H1 (cell line): Measurements from ENCODE around the gene SYT13.

Experiments used
- ATF2 ChIP-seq: IDR thresholded peaks from 2 replicates; pipeline ENCODE4 v1.6.1; 2012; ENCODE audit warnings: low read length, inconsistent platforms
- CEBPB ChIP-seq: IDR thresholded peaks from 2 replicates; pipeline ENCODE4 v1.6.1; 2012; ENCODE audit warnings: low read depth, low read length
- CHD7 ChIP-seq: fragments of 300-600 bp; sonication (generic); IDR thresholded peaks from 2 replicates; pipeline ENCODE4 v1.7.1; 2012; ENCODE audit warnings: low read length, moderate library complexity, mild to moderate bottlenecking, inconsistent platforms; ENCODE audit not compliant: insufficient replicate concordance
- CREB1 ChIP-seq: IDR thresholded peaks from 2 replicates; pipeline ENCODE4 v1.6.1; 2012; ENCODE audit warnings: inconsistent platforms
- EGR1 ChIP-seq: IDR thresholded peaks from 2 replicates; pipeline ENCODE4 v1.6.1; 2011; ENCODE audit warnings: low read depth, low read length, borderline replicate concordance
- EZH2 ChIP-seq: fragments of 200-600 bp; sonication (generic); IDR thresholded peaks from 2 replicates; pipeline ENCODE4 v1.7.1; 2012; ENCODE audit warnings: low read depth, mild to moderate bottlenecking, moderate library complexity, low read length, inconsistent platforms; ENCODE audit not compliant: severe bottlenecking
- KDM1A ChIP-seq: fragments of 200-600, 300-600 bp; sonication (generic); IDR thresholded peaks from 2 replicates; pipeline ENCODE4 v1.7.1; 2016; ENCODE audit warnings: mild to moderate bottlenecking, low read length, borderline replicate concordance
- POLR2A ChIP-seq, 2 experiments: IDR thresholded peaks; 1 replicate in 1 of 2; 2 replicates in 1 of 2; pipeline ENCODE4 v1.6.1; 2011; ENCODE audit warnings: low read depth in 2 of 2, low read length in 2 of 2, mild to moderate bottlenecking in 2 of 2; ENCODE audit errors: control extremely low read depth in 1 of 2
- RAD21 ChIP-seq, 2 experiments: IDR thresholded peaks in 1 of 2; conservative IDR thresholded peaks in 1 of 2; 2 replicates each; pipeline ENCODE4 v1.6.1; 2011; ENCODE audit warnings: low read depth in 2 of 2, low read length in 2 of 2, improper control_type of control experiment in 1 of 2, inconsistent platforms in 1 of 2, mild to moderate bottlenecking in 1 of 2, moderate library complexity in 1 of 2
- RXRA ChIP-seq: IDR thresholded peaks from 2 replicates; pipeline ENCODE4 v1.6.1; 2011; ENCODE audit warnings: low read depth, mild to moderate bottlenecking, low read length, moderate library complexity; ENCODE audit not compliant: insufficient read depth
- SUZ12 ChIP-seq: fragments of 200-600 bp; sonication (generic); IDR thresholded peaks from 2 replicates; pipeline ENCODE4 v1.6.1; 2012; ENCODE audit warnings: mild to moderate bottlenecking, inconsistent platforms, low read length, moderate library complexity, mixed read lengths
- TAF7 ChIP-seq: optimal IDR thresholded peaks from 2 replicates; pipeline ENCODE3; 2011; ENCODE audit warnings: low read depth, mild to moderate bottlenecking, inconsistent platforms, low read length, moderate library complexity, borderline replicate concordance
- TF ChIP-seq, protein P1 (sequence below), 3 experiments: IDR thresholded peaks; 1 replicate in 2 of 3; 2 replicates in 1 of 3; pipeline versions ENCODE4 v1.5.1 to v1.6.1; 2011; ENCODE audit warnings: low read length in 3 of 3, mild to moderate bottlenecking in 3 of 3, inconsistent platforms in 2 of 3, low read depth in 1 of 3, moderate library complexity in 1 of 3; ENCODE audit not compliant: insufficient read depth in 1 of 3; ENCODE audit errors: control extremely low read depth in 1 of 3

DNA sequence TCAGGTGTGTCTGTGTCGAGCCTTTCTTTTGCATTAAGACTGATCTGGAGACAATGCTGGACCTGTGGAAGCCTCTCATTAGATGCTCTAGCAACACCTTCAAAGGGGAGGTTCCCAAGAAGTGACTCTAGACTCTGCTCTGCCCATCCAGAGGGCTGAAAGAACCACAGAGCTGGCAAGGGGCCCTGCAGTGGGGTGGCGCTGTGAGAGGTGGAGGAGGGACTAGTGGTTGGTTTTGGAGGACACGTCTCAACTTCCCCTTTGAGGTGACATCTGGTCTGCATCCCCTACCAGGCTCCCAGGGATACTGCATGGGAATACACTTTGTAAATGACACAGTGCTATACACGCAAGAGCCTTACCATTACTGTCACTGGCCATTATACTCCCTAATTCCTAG, 34.2 kb upstream of the SYT13 start:
- TF ChIP-seq, protein P1, sequence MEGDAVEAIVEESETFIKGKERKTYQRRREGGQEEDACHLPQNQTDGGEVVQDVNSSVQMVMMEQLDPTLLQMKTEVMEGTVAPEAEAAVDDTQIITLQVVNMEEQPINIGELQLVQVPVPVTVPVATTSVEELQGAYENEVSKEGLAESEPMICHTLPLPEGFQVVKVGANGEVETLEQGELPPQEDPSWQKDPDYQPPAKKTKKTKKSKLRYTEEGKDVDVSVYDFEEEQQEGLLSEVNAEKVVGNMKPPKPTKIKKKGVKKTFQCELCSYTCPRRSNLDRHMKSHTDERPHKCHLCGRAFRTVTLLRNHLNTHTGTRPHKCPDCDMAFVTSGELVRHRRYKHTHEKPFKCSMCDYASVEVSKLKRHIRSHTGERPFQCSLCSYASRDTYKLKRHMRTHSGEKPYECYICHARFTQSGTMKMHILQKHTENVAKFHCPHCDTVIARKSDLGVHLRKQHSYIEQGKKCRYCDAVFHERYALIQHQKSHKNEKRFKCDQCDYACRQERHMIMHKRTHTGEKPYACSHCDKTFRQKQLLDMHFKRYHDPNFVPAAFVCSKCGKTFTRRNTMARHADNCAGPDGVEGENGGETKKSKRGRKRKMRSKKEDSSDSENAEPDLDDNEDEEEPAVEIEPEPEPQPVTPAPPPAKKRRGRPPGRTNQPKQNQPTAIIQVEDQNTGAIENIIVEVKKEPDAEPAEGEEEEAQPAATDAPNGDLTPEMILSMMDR (IDR thresholded peaks at IDR 0.05; ENCODE audit: control extremely low read depth in 1 of 3, insufficient read depth in 1 of 3, low read depth in 1 of 3, low read length in 3 of 3) = no peak
- TF ChIP-seq EZH2 (no peak), SUZ12 (no peak), EGR1 (no peak), KDM1A (no peak), RXRA (no peak), CEBPB (no peak), TAF7 (no peak), RAD21 (IDR thresholded peaks at IDR 0.05 in 1 of 2, conservative IDR thresholded peaks at IDR 0.05 in 1 of 2; ENCODE audit: low read depth in 2 of 2, low read length in 2 of 2) (no peak), ATF2 (no peak), POLR2A (IDR thresholded peaks at IDR 0.05; ENCODE audit: control extremely low read depth in 1 of 2, low read depth in 2 of 2, low read length in 2 of 2) (no peak), CHD7 (no peak), CREB1 (no peak)
